Measurements from ENCODE around the gene TK2. TPM values are rescaled to one million over a fixed set of nuclear protein-coding genes. Genes with fewer than 3 reads are reported as not detected.

Gene TK2
- total RNA-seq, 1 experiment from 2014 or later = 5.0 TPM

- TF ChIP-seq PRDM15 (CRISPR knock-in tag; IDR thresholded peaks at IDR 0.05) (no peak), SP1 (CRISPR knock-in tag; conservative IDR thresholded peaks at IDR 0.05) (peak; percentile 79), ZNF121 (CRISPR knock-in tag; IDR thresholded peaks at IDR 0.05) (no peak), NFE2L1 (CRISPR knock-in tag; IDR thresholded peaks at IDR 0.05) (peak; percentile 97), USF2 (CRISPR knock-in tag; IDR thresholded peaks at IDR 0.05) (peak; percentile 51; the same call in 1 of the 2 replicates), E2F1 (CRISPR knock-in tag; IDR thresholded peaks at IDR 0.05) (peak; percentile 98), KAT7 (CRISPR knock-in tag; IDR thresholded peaks at IDR 0.05; ENCODE audit: borderline replicate concordance) (0 out of 2 replicates have a peak, but pooled peaks have one; percentile 40), TP53 (CRISPR knock-in tag; IDR thresholded peaks at IDR 0.05) (peak; percentile 98), ERG (CRISPR knock-in tag; IDR thresholded peaks at IDR 0.05) (no peak), ZNF423 (CRISPR knock-in tag; IDR thresholded peaks at IDR 0.05) (no peak), GRHL2 (CRISPR knock-in tag; IDR thresholded peaks at IDR 0.05; ENCODE audit: insufficient replicate concordance, severe bottlenecking) (no peak), CBFB (CRISPR knock-in tag; IDR thresholded peaks at IDR 0.05; ENCODE audit: low read depth) (peak; percentile 87; the same call in 1 of the 2 replicates), CREM (CRISPR knock-in tag; IDR thresholded peaks at IDR 0.05) (peak; percentile 88), SOX15 (CRISPR knock-in tag; IDR thresholded peaks at IDR 0.05) (no peak), ZNF396 (CRISPR knock-in tag; IDR thresholded peaks at IDR 0.05; ENCODE audit: borderline replicate concordance) (no peak), MAX (CRISPR knock-in tag; IDR thresholded peaks at IDR 0.05) (peak; percentile 100)
- TF ChIP-seq, protein P1, sequence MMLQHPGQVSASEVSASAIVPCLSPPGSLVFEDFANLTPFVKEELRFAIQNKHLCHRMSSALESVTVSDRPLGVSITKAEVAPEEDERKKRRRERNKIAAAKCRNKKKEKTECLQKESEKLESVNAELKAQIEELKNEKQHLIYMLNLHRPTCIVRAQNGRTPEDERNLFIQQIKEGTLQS (CRISPR knock-in tag; conservative IDR thresholded peaks at IDR 0.05) = peak; percentile 82; the same call in 1 of the 2 replicates
- TF ChIP-seq, protein P2, sequence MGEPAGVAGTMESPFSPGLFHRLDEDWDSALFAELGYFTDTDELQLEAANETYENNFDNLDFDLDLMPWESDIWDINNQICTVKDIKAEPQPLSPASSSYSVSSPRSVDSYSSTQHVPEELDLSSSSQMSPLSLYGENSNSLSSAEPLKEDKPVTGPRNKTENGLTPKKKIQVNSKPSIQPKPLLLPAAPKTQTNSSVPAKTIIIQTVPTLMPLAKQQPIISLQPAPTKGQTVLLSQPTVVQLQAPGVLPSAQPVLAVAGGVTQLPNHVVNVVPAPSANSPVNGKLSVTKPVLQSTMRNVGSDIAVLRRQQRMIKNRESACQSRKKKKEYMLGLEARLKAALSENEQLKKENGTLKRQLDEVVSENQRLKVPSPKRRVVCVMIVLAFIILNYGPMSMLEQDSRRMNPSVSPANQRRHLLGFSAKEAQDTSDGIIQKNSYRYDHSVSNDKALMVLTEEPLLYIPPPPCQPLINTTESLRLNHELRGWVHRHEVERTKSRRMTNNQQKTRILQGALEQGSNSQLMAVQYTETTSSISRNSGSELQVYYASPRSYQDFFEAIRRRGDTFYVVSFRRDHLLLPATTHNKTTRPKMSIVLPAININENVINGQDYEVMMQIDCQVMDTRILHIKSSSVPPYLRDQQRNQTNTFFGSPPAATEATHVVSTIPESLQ (CRISPR knock-in tag; IDR thresholded peaks at IDR 0.05) = no peak
- TF ChIP-seq, protein P3, sequence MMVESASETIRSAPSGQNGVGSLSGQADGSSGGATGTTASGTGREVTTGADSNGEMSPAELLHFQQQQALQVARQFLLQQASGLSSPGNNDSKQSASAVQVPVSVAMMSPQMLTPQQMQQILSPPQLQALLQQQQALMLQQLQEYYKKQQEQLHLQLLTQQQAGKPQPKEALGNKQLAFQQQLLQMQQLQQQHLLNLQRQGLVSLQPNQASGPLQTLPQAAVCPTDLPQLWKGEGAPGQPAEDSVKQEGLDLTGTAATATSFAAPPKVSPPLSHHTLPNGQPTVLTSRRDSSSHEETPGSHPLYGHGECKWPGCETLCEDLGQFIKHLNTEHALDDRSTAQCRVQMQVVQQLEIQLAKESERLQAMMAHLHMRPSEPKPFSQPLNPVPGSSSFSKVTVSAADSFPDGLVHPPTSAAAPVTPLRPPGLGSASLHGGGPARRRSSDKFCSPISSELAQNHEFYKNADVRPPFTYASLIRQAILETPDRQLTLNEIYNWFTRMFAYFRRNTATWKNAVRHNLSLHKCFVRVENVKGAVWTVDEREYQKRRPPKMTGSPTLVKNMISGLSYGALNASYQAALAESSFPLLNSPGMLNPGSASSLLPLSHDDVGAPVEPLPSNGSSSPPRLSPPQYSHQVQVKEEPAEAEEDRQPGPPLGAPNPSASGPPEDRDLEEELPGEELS (CRISPR knock-in tag; IDR thresholded peaks at IDR 0.05) = peak; percentile 98
- TF ChIP-seq, protein P4, sequence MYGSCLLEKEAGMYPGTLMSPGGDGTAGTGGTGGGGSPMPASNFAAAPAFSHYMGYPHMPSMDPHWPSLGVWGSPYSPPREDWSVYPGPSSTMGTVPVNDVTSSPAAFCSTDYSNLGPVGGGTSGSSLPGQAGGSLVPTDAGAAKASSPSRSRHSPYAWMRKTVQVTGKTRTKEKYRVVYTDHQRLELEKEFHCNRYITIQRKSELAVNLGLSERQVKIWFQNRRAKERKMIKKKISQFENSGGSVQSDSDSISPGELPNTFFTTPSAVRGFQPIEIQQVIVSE (CRISPR knock-in tag; IDR thresholded peaks at IDR 0.05; ENCODE audit: borderline replicate concordance) = no peak
Observed at GRCh38 chr16:66552286-66553177, 2.6 kb upstream of the TK2 start, which contains the start of gene CKLF (continued).
